ENCODE results near the gene ABAT.
"Not testable (repeated sequence)": the region's sequence is repeated elsewhere in the genome, so short reads cannot be mapped to it uniquely, and the experiment has no call there.

The ABAT gene

DNA sequence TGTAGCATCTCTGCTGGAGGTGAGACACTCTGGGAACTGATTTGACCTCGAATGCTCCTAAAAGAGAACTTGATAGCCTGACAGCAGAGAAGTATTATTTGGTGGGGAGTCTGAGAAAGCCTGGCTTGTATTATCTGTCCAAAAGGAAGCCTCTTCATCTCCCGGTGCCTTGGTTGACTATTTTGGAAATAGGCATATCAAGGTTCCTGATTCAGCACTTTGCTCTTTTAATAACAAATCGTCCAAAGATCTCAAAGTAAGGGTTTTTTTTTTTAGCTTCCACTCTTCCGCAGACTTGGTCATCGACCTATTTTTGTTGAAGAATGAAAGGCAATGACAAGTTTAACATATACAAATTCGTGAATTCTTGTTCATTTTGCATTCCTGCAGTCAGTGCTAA lies 108.3 kb downstream of the ABAT start:
- no peak for DNase-seq (ENCODE audit: extremely low read depth, low read depth)
- TF ChIP-seq, protein P1, sequence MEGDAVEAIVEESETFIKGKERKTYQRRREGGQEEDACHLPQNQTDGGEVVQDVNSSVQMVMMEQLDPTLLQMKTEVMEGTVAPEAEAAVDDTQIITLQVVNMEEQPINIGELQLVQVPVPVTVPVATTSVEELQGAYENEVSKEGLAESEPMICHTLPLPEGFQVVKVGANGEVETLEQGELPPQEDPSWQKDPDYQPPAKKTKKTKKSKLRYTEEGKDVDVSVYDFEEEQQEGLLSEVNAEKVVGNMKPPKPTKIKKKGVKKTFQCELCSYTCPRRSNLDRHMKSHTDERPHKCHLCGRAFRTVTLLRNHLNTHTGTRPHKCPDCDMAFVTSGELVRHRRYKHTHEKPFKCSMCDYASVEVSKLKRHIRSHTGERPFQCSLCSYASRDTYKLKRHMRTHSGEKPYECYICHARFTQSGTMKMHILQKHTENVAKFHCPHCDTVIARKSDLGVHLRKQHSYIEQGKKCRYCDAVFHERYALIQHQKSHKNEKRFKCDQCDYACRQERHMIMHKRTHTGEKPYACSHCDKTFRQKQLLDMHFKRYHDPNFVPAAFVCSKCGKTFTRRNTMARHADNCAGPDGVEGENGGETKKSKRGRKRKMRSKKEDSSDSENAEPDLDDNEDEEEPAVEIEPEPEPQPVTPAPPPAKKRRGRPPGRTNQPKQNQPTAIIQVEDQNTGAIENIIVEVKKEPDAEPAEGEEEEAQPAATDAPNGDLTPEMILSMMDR (IDR thresholded peaks at IDR 0.05; ENCODE audit: low read depth, low read length): no peak

DNA sequence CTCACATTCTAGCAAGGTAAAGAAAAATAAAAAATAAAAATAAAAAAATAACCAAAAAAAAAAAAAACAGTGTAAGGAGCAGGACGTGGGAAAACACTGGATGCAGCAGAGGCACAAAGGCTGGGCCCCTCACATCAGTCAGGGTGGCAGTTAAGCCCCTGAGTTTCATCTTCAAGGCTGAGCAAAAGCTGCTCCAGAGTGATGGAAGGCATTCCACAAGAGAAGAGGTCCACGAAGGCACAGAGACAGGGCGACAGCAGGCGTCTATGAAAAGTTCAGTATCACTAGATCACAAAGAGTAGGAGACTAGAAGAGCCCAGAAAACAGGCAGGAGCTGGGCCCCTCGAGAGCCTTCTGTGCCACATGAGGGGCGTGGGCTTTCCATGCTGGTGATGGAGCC lies 111.0 kb downstream of the ABAT start:
- TF ChIP-seq, protein P1 (IDR thresholded peaks at IDR 0.05; ENCODE audit: low read depth, low read length): no peak
- DNase-seq (ENCODE audit: extremely low read depth, low read depth): no peak

DNA sequence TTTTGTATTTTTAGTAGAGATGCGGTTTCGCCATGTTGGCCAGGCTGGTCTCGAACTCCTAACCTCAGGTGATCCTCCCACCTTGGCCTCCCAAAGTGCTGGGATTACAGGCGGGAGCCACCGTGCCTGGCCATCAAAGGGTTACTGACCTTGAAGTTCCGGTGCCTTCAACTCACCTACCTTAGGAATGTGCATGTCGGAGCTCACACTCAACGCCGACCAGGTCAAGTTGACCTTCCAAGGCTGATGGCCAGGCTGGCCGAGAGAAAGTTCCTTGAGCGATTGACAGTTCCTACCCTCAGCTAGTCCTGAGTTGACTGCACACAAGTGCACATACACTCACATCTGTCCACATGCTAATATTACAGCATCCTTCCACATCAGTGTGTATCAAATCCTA lies 111.9 kb downstream of the ABAT start:
- DNase-seq (ENCODE audit: extremely low read depth, low read depth): not testable (repeated sequence)

DNA sequence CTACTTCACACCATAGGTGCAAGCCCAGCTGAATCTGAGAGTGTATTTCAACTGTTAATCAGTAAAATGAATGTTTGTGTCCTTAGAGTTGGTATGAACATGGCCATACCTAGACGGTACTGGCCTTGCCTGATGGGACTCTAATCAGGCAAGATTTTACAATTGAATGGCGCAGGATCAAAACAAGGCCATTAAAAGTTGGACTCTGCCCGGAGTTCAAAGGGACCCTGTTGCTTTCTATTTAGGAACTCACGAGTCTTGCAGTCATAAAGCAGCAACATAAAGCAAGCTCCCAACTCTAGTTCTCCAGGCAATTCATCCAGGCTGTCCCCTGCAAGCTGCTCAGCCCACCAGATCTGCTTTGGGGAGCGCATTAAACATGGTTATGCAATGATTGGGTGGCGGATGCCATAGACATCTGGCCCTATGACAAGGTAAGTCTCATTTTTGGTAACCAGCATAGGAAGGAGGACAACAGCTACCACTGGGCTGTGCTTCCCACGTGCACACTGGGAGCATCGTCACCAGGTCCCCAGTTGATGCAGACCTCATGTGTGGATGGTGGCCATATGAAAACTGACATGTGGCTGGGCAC lies 114.3 kb downstream of the ABAT start:
- TF ChIP-seq, protein P1 (IDR thresholded peaks at IDR 0.05; ENCODE audit: low read depth, low read length): no peak
- no peak for DNase-seq (ENCODE audit: extremely low read depth, low read depth)

DNA sequence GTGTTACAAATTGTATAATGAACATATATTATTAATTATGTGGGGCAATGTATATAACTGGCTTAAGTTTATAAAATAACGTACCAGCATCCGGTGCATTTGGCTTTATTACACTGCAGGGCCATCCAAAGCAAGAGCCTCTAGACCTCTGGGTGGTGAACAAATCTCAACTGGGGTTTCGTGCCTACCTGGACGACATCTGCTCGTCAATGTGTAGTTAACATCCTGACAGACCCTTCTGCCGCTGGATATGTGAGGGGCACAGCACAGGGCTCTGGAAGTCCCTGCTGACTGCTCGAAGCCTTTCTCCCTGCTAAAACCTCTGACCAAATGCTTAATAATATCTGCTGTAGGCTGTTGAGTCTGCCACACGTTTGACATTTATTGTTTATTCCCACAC lies 120.7 kb downstream of the ABAT start:
- DNase-seq (ENCODE audit: extremely low read depth, low read depth): no peak
- TF ChIP-seq, protein P1 (IDR thresholded peaks at IDR 0.05; ENCODE audit: low read depth, low read length): no peak

DNA sequence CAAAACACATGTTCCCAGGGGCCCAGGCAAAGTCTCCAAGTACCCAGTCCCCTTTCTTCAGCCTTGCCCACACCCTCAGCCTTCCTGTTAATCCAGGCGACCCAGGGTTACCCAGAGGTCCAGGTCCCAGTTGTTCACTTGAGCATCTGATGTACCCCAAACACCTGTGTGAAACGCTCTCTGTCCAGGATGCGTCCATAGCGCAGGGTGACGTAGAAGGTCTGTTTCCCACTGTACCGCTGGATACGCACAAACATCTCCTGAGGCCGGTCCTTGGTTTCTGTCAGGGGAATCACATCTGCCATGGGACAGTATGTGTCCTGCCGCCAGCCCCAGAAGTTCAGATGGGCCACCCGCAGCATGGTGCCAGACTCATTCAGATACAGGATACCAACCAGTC lies 121.4 kb downstream of the ABAT start:
- no peak for DNase-seq (ENCODE audit: extremely low read depth, low read depth)
- TF ChIP-seq, protein P1 (IDR thresholded peaks at IDR 0.05; ENCODE audit: low read depth, low read length): no peak

DNA sequence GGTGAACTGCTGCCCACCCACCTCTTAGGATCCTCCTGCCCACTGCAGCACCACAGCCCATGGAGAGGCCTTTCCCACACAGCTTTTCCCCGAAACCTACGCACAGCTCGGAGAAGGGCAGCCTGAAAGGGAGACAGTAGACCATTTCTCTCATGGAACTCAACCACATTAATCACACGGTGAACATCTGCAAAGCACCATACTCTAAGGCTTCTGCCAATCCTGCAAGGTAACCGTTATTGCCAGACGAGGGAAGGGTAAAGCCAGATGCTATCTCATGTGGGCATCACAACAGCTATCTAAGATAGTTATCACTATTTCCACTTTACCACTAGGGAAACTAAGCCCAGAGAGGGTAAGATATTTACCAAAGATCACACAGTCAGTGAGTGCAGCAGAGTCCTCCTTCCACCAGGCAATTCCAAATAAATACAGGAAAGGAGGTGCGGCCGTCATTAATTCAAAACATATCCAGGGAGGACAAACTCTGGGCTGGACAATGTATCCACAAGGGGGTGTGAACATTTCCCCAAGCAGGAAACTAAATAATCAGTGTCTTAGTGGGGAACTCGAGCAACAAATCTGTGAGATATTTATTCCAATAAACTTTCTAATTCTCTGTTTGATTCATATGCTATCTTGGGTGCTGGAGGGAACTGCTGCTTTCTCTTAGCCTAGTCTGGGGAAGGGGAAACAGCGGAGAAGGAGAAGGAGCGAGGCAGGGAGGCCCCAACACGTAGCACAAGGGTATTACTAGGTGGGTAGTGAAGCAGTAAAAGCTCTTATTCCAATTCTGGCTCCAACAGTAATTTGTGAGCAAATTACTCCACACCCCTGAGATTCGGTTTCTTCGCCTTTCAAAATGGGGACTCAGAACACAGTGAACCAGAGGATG lies 122.3 kb downstream of the ABAT start:
- TF ChIP-seq, protein P1 (IDR thresholded peaks at IDR 0.05; ENCODE audit: low read depth, low read length): no peak
- DNase-seq (ENCODE audit: extremely low read depth, low read depth): no peak
